Activated CD8-positive, alpha-beta T cell treated with anti-CD3 and anti-CD28 coated beads for 36 hours (primary cell): ENCODE results near the gene TMC1. TPM values are rescaled to one million over a fixed set of nuclear protein-coding genes. Genes with fewer than 3 reads are reported as not detected.
"Not testable (repeated sequence)": the region's sequence is repeated elsewhere in the genome, so short reads cannot be mapped to it uniquely, and the experiment has no call there.

Experiments used
- ATAC-seq: fragments of 200-7000 bp; cut with Tn5 transposase; one replicate; pipeline ENCODE4 v1.10.0; 2021; ENCODE audit warnings: mild to moderate bottlenecking, moderate library complexity
- CTCF ChIA-PET: fragments of 350-600 bp; sonication (Branson Sonifier 250); formaldehyde crosslinking; loops from one replicate; lab custom pipeline; 2021; ENCODE audit warnings: antibody characterized with exemption; lab: Charles Lee
- POLR2A ChIA-PET: fragments of 350-600 bp; sonication (Branson Sonifier 250); formaldehyde crosslinking; loops from one replicate; lab custom pipeline; 2021; ENCODE audit warnings: antibody characterized with exemption; lab: Charles Lee
- DNase-seq: peaks from one replicate; pipeline ENCODE4 v3.0.0-alpha.2; 2020
- H3K27ac Mint-ChIP-seq: one replicate; pipeline ENCODE4 v1.8.0; 2021; ENCODE audit warnings: mild to moderate bottlenecking, mixed read lengths
- H3K27me3 Mint-ChIP-seq: one replicate; pipeline ENCODE4 v1.8.0; 2021; ENCODE audit warnings: mixed read lengths
- H3K36me3 Mint-ChIP-seq: one replicate; pipeline ENCODE4 v1.8.0; 2021; ENCODE audit warnings: low read depth, mixed read lengths
- H3K4me1 Mint-ChIP-seq: one replicate; pipeline ENCODE4 v1.8.0; 2021; ENCODE audit warnings: low read depth, mixed read lengths
- H3K4me3 Mint-ChIP-seq: one replicate; pipeline ENCODE4 v1.8.0; 2021; ENCODE audit warnings: mild to moderate bottlenecking, moderate library complexity, mixed read lengths
- H3K9me3 Mint-ChIP-seq: one replicate; pipeline ENCODE4 v1.8.0; 2021; ENCODE audit warnings: mixed read lengths
- intact Hi-C: fragments of 100-400 bp; cut with micrococcal nuclease; formaldehyde crosslinking; loops from one replicate; pipeline ENCODE4 v1.10.0; 2022
- total RNA-seq, 2 experiments: library from RNA; stranded (reverse); gene quantifications; one replicate each; pipeline ENCODE4 v1.2.3, GENCODE V29; 2021
- TF ChIP-seq, protein P1 (sequence below): fragments of 200-600 bp; IDR thresholded peaks from one replicate; pipeline ENCODE4 v1.8.0; 2022; ENCODE audit warnings: antibody characterized with exemption, mild to moderate bottlenecking

TMC1 gene
- total RNA-seq, 2 experiments from 2014 or later: 0.38 TPM; not detected in 1

DNA sequence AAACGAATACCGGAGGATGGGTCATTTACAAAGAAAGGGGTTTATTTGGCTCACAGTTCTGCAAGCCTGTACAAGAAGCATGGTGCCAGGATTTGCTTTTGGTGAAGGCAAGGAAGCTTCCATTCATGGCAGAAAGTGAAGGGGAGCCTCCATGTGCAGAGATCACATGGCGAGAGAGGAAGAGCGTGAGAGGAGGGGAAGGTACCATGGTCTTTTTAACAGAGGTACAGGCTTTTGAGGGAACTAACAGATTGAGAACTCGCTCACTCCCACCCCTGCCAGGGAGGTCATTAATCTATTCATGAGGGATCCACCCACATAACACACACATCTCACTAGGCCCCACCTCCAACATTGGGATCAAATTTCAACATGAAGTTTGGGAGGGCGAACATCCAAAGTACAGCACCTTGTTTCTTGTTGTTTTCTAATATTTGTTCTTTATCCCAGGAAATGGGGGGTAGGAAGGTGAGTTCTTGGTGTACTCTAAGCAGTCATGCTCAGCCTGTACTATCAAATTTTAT, 18.5 kb downstream of the TMC1 start:
- no peak for DNase-seq
- no peak overlapping the region for H3K4me3 Mint-ChIP-seq
- H3K9me3 Mint-ChIP-seq: peaks cover 6% of the 10 kb centered on the region
- intact Hi-C loops: no loop called here
- H3K27ac Mint-ChIP-seq: no peak overlapping the region
- TF ChIP-seq, protein P1, sequence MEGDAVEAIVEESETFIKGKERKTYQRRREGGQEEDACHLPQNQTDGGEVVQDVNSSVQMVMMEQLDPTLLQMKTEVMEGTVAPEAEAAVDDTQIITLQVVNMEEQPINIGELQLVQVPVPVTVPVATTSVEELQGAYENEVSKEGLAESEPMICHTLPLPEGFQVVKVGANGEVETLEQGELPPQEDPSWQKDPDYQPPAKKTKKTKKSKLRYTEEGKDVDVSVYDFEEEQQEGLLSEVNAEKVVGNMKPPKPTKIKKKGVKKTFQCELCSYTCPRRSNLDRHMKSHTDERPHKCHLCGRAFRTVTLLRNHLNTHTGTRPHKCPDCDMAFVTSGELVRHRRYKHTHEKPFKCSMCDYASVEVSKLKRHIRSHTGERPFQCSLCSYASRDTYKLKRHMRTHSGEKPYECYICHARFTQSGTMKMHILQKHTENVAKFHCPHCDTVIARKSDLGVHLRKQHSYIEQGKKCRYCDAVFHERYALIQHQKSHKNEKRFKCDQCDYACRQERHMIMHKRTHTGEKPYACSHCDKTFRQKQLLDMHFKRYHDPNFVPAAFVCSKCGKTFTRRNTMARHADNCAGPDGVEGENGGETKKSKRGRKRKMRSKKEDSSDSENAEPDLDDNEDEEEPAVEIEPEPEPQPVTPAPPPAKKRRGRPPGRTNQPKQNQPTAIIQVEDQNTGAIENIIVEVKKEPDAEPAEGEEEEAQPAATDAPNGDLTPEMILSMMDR: no peak
- H3K36me3 Mint-ChIP-seq: no peaks in the 10 kb centered on the region
- peaks cover 25% of the 10 kb centered on the region for H3K4me1 Mint-ChIP-seq
- no peaks in the 10 kb centered on the region for H3K27me3 Mint-ChIP-seq
- CTCF ChIA-PET: no interaction called here
- no peak for ATAC-seq
- POLR2A ChIA-PET: interaction anchor here (1.5 kb wide), 1 partner anchor 13 kb away, joined by 4 read pairs; no protein-coding TSS in a partner anchor

DNA sequence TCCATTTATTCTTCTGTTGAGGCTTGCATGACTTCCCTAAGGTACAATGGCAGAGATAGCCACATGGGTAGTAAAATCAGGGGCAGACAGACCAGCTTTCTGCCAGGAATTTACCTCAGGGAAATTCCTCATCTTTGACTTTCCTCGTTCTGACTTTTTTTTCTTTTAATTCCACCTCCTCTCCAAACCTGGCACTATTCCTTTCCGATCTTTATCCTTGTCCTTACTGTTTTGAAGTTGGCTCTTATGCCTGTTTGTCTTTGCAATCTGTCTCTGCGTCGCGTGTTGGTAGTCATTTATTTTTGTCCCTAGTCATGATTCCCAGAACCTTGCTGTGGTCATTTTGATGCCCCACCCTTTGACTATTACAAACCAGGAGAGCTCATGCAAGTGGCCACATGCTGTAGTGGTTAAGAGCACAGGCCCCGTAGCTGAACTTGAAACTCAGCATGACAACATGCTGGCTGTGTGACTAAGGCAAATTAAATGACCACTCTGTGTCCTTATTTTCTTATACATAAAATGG, 19.0 kb downstream of the TMC1 start:
- Mint-ChIP-seq H3K9me3 (peaks cover 6% of the 10 kb centered on the region), H3K4me1 (peaks cover 20% of the 10 kb centered on the region), H3K36me3 (no peaks in the 10 kb centered on the region), H3K27ac (peak overlapping the region; percentile 44), H3K27me3 (no peaks in the 10 kb centered on the region), H3K4me3 (no peak overlapping the region)
- ChIA-PET POLR2A (interaction anchor here (1.5 kb wide), 1 partner anchor 13 kb away, joined by 4 read pairs; no protein-coding TSS in a partner anchor), CTCF (interaction anchor here (1.7 kb wide), 1 partner anchor 9 kb away, joined by 4 read pairs; no protein-coding TSS in a partner anchor)
- TF ChIP-seq, protein P1: no peak
- DNase-seq: no peak
- ATAC-seq: no peak
- intact Hi-C loops: no loop called here

DNA sequence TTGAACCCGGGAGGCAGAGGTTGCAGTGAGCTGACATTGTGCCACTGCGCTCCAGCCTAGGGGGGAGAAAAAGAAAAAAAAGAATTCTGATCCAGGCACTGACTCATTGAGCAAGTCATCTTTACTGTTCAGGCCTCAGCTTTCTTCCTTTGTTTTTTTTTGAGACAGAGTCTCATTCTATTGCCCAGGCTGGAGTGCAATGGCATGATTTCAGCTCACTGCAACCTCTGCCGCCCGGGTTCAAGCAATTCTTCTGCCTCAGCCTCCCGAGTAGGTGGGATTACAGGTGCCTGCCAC, 21.1 kb downstream of the TMC1 start:
- intact Hi-C loops, DNase-seq, H3K4me3 Mint-ChIP-seq, H3K9me3 Mint-ChIP-seq, H3K27me3 Mint-ChIP-seq, H3K36me3 Mint-ChIP-seq: not testable (repeated sequence)
- Mint-ChIP-seq H3K4me1 (peaks cover 20% of the 10 kb centered on the region), H3K27ac (peak overlapping the region; percentile 92)
- ChIA-PET POLR2A (interaction anchor here (1.2 kb wide), 1 partner anchor 10 kb away, joined by 3 read pairs; no protein-coding TSS in a partner anchor), CTCF (interaction anchor here (1.3 kb wide), 1 partner anchor 177 kb away, joined by 3 read pairs; no protein-coding TSS in a partner anchor)
- peak; percentile 28 for ATAC-seq

DNA sequence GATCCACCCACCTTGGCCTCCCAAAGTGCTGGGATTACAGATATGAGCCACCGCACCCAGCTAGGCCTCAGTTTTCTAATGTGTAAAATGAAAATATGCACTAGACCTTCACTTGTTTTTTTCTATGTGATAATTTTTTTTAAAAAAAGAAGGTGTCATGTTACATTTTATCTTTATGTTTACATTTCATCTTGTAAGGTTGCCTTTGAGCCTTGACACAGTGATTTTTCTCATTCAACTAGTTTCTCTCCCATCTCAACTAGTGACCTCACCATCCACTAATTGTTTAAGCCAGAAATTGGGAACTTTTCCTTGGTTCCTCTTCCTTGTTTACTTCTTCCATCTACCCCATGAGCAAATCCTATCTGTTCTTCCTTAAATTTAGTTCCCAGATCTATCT, 21.5 kb downstream of the TMC1 start:
- H3K27ac Mint-ChIP-seq: peak overlapping the region; percentile 31
- TF ChIP-seq, protein P1: no peak
- no peak for ATAC-seq
- H3K27me3 Mint-ChIP-seq: no peaks in the 10 kb centered on the region
- ChIA-PET CTCF (interaction anchor here (1.3 kb wide), 1 partner anchor 177 kb away, joined by 3 read pairs; no protein-coding TSS in a partner anchor), POLR2A (interaction anchor here (1.2 kb wide), 1 partner anchor 9 kb away, joined by 3 read pairs; no protein-coding TSS in a partner anchor)
- no peak overlapping the region for H3K4me3 Mint-ChIP-seq
- no peak for DNase-seq
- no peaks in the 10 kb centered on the region for H3K36me3 Mint-ChIP-seq
- intact Hi-C loops: no loop called here
- H3K9me3 Mint-ChIP-seq: peaks cover 2% of the 10 kb centered on the region
- H3K4me1 Mint-ChIP-seq: peaks cover 20% of the 10 kb centered on the region

DNA sequence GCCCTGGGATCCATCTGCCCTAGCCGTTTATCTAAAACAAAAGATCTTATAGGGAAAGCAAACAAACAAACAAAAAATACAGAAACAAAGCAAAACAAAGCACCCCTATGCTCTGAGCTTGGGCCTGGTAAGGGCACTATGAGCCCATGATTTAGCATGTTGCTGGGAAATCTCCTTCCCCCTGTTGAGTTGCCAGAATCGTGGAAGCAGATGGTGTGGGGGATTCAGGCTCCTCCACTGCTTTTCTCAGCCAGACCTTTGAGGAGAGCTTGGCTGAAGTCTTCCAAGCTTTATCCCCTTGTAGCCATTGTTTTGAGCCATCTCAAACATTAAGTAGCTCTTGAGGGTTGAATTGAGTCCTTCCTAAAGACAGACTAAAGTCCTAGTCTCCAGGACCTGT, 29.9 kb downstream of the TMC1 start:
- intact Hi-C loops: no loop called here
- DNase-seq (no peak), ATAC-seq (no peak)
- POLR2A ChIA-PET: no interaction called here
- H3K27ac Mint-ChIP-seq: no peak overlapping the region
- H3K36me3 Mint-ChIP-seq: no peaks in the 10 kb centered on the region
- CTCF ChIA-PET: interaction anchor here (1.2 kb wide), 1 partner anchor 41 kb away, joined by 3 read pairs; no protein-coding TSS in a partner anchor
- H3K9me3 Mint-ChIP-seq: no peaks in the 10 kb centered on the region
- TF ChIP-seq, protein P1: no peak
- H3K4me1 Mint-ChIP-seq: no peaks in the 10 kb centered on the region
- H3K27me3 Mint-ChIP-seq: no peaks in the 10 kb centered on the region
- H3K4me3 Mint-ChIP-seq: no peak overlapping the region
